Esophagus squamous epithelium (tissue), 5 donors: ENCODE data around the gene PPT2. TPM values are rescaled to one million over a fixed set of nuclear protein-coding genes. Genes with fewer than 3 reads are reported as not detected.

Experiments
- DNase-seq: peaks from one replicate; lab custom pipeline; 2025; lab: John Stamatoyannopoulos, UW
- H3K27ac ChIP-seq, 4 donors: fragments of 200-600 bp; sonication (generic); one replicate each; pipeline ENCODE4 v1.5.1; 2016 to 2019; ENCODE audit warnings: mild to moderate bottlenecking in 1 of 4
- H3K27me3 ChIP-seq, 4 donors: fragments of 200-600 bp; sonication (generic); 1 replicate in 3 of 4; 2 replicates in 1 of 4; pipeline versions ENCODE4 v1.5.1 to v1.6.0; 2017 to 2021; ENCODE audit warnings: antibody characterized with exemption in 1 of 4
- H3K36me3 ChIP-seq, 3 donors: fragments of 200-600 bp; sonication (generic); one replicate each; pipeline ENCODE4 v1.5.1; 2016 to 2019
- H3K4me1 ChIP-seq, 3 donors: fragments of 200-600 bp; sonication (generic); one replicate each; pipeline ENCODE4 v1.5.1; 2017 to 2019
- H3K4me3 ChIP-seq, 4 donors: fragments of 200-600 bp; sonication (generic); 1 replicate in 3 of 4; 2 replicates in 1 of 4; pipeline ENCODE4 v1.5.1; 2016 to 2019; ENCODE audit warnings: mild to moderate bottlenecking in 2 of 4, moderate library complexity in 1 of 4
- H3K9me3 ChIP-seq, 3 donors: fragments of 200-600 bp; sonication (generic); one replicate each; pipeline ENCODE4 v1.5.1; 2016 to 2019
- CTCF ChIP-seq, 6 experiments: fragments of 450-650 bp in 4 of 6; fragments of 200-600 bp in 2 of 6; sonication (generic) in 2 of 6; IDR thresholded peaks; one replicate each; pipeline ENCODE4 v1.5.1; 2016 to 2019; ENCODE audit warnings: antibody characterized with exemption in 6 of 6, mild to moderate bottlenecking in 4 of 6, moderate library complexity in 4 of 6
- POLR2A ChIP-seq, 4 donors: fragments of 450-650 bp; IDR thresholded peaks; one replicate each; pipeline ENCODE4 v1.6.1; 2017; ENCODE audit warnings: antibody characterized with exemption in 4 of 4, mild to moderate bottlenecking in 4 of 4, moderate library complexity in 3 of 4
- whole genome bisulfite sequencing, 2 donors: methylation state at CpG; one replicate each; pipeline ENCODE4 v1.1.5; 2018; 5-methylcytosine and 5-hydroxymethylcytosine counted together
- intact Hi-C: fragments of 100-400 bp; cut with DNase I; formaldehyde crosslinking; loops from one replicate; pipeline ENCODE4 v1.15.0; 2022
- total RNA-seq, 4 donors: library from RNA; depleted of rRNA; stranded (reverse); fragments of >200 nt; gene quantifications; one replicate each; pipeline ENCODE4 v1.1.0, GENCODE V29; 2016
- donor health status: DM: yes; HTN: yes; CAD: no.

PPT2 gene
- total RNA-seq, 4 donors from 2014 or later: 17.3 to 133 (median 23.7) TPM

GRCh38 chr6:32176476-32177182 is 22.7 kb downstream of the PPT2 start:
- no peak for DNase-seq
- Histone ChIP-seq H3K9me3 (no peaks in the 10 kb centered on the region), H3K4me3 (peak overlapping the region; percentile 66 to 96 (median 90)), H3K4me1 (peaks cover 27 to 79% (median 43%) of the 10 kb centered on the region in 3 donors), H3K27ac (peak overlapping the region; percentile 90 to 97 (median 96)), H3K36me3 (peaks cover 0 to 23% (median 6%) of the 10 kb centered on the region in 3 donors), H3K27me3 (no peaks in the 10 kb centered on the region)
- no peak for TF ChIP-seq POLR2A (IDR thresholded peaks at IDR 0.05)
- TF ChIP-seq CTCF (IDR thresholded peaks at IDR 0.05): no peak
- 8 to 18% methylated on average over 5 of the region's 5 CpGs for WGBS, 2 donors
- intact Hi-C loops: no loop called here

GRCh38 chr6:32177183-32177787 is 23.3 kb downstream of the PPT2 start:
- no peak for DNase-seq
- intact Hi-C loops: no loop called here

GRCh38 chr6:32177788-32178546 is 24.0 kb downstream of the PPT2 start, which contains the start of gene RNF5:
Gene RNF5 (plus strand): TSS chr6:32178405. CDS start chr6:32178512, 107 bp downstream.
- Histone ChIP-seq H3K27ac (peak within 1 kb of the TSS; percentile 90 to 97 (median 96)), H3K36me3 (peaks cover 0 to 36% (median 6%) of the 10 kb centered on the region in 3 donors), H3K9me3 (no peaks in the 10 kb centered on the region), H3K27me3 (no peaks in the 10 kb centered on the region), H3K4me1 (peaks cover 27 to 84% (median 45%) of the 10 kb centered on the region in 3 donors), H3K4me3 (peak within 1 kb of the TSS; percentile 39 to 96 (median 80))
- peak; percentile 90 for DNase-seq
- intact Hi-C loops: no loop called here
- TF ChIP-seq POLR2A (IDR thresholded peaks at IDR 0.05) (peak in 2 of 4 donors; percentile 8 to 47), CTCF (IDR thresholded peaks at IDR 0.05) (no peak)
- 0% methylated on average over 21 to 22 of the region's 33 CpGs for WGBS, 2 donors

More at GRCh38 chr6:32177183-32177787, 23.3 kb downstream of the PPT2 start:
- no peaks in the 10 kb centered on the region for H3K9me3 ChIP-seq
- peak overlapping the region; percentile 39 to 96 (median 80) for H3K4me3 ChIP-seq
- peak overlapping the region; percentile 90 to 97 (median 96) for H3K27ac ChIP-seq
- TF ChIP-seq CTCF (IDR thresholded peaks at IDR 0.05): no peak
- TF ChIP-seq POLR2A (IDR thresholded peaks at IDR 0.05): peak in 2 of 4 donors; percentile 18 to 38
- H3K4me1 ChIP-seq: peaks cover 27 to 86% (median 48%) of the 10 kb centered on the region in 3 donors
- peaks cover 0 to 29% (median 6%) of the 10 kb centered on the region in 3 donors for H3K36me3 ChIP-seq
- WGBS, 2 donors: 0% methylated on average over 15 to 19 of the region's 20 CpGs
- no peaks in the 10 kb centered on the region for H3K27me3 ChIP-seq

- Histone ChIP-seq H3K27ac (peak overlapping the region; percentile 90 to 97 (median 96)), H3K27me3 (no peaks in the 10 kb centered on the region), H3K4me1 (peaks cover 27 to 76% (median 44%) of the 10 kb centered on the region in 3 donors), H3K4me3 (peak overlapping the region; percentile 39 to 96 (median 80)), H3K9me3 (no peaks in the 10 kb centered on the region), H3K36me3 (peaks cover 6 to 44% (median 6%) of the 10 kb centered on the region in 3 donors)
- peak in 1 of 4 donors; percentile 25 for TF ChIP-seq POLR2A (IDR thresholded peaks at IDR 0.05)
- no peak for TF ChIP-seq CTCF (IDR thresholded peaks at IDR 0.05)
- no peak for DNase-seq
- WGBS, 2 donors: 2% methylated on average over 17 of the region's 24 CpGs
- intact Hi-C loops: no loop called here
Observed at GRCh38 chr6:32178547-32179440, 24.9 kb downstream of the PPT2 start.
